Measurements from ENCODE around the gene SLC27A2.

The SLC27A2 gene

DNA sequence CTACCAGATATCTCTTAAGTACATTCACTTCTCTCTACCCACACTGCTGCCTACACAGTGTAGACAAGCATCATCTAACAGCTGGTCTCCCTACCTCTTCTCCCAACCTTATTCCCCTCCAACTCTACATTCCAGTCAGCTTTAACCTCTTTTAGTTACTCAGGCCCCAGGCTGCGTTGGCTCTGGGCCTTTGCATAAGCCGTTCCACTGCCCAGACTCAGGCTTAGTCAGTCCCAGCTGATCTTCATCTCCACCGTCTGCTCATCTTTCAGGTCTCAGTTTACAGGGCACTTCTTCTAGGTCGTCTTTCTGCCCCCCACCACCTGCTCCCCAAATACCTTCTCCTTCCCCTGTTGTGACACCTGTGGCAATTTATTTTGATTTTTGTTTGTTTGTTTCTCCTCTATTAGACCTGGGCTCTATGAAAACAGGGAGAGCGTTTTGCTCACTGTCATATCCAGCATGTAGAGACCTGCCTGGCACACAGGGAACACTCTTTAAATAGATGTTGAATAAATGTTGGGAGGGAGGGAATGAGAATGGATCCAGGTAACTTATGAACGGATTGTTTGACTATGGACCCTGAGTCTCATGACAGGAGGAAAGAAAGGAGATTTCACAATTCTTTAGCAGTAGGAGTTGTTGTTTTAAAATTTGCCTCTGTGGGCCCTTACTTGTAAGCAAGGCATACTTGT is 11.1 kb downstream of the SLC27A2 start:
- peaks cover 0 to 3% of the 10 kb centered on the region in 2 donors for H3K27me3 ChIP-seq
- H3K4me3 ChIP-seq = no peak overlapping the region
- no peak for DNase-seq
- intact Hi-C loops (cut with DNase I; ENCODE audit: low total_unique reads) = no loop called here
- H3K36me3 ChIP-seq = no peaks in the 10 kb centered on the region
- no peaks in the 10 kb centered on the region for H3K4me1 ChIP-seq
- H3K27ac ChIP-seq = no peak overlapping the region
- no peak for TF ChIP-seq CTCF (IDR thresholded peaks at IDR 0.05)
- no peaks in the 10 kb centered on the region for H3K9me3 ChIP-seq

- intact Hi-C loops (cut with DNase I; ENCODE audit: low total_unique reads) = no loop called here
- no peak overlapping the region for H3K4me3 ChIP-seq
- DNase-seq = no peak
- H3K4me1 ChIP-seq = no peaks in the 10 kb centered on the region
- H3K9me3 ChIP-seq = no peaks in the 10 kb centered on the region
- no peak overlapping the region for H3K27ac ChIP-seq
- TF ChIP-seq CTCF (IDR thresholded peaks at IDR 0.05) = no peak
- H3K27me3 ChIP-seq = no peaks in the 10 kb centered on the region
- no peaks in the 10 kb centered on the region for H3K36me3 ChIP-seq
Measured at GRCh38 chr15:50202003-50202402, 20.0 kb downstream of the SLC27A2 start.

- Histone ChIP-seq H3K27ac (no peak overlapping the region), H3K36me3 (no peaks in the 10 kb centered on the region), H3K4me1 (no peaks in the 10 kb centered on the region), H3K27me3 (no peaks in the 10 kb centered on the region), H3K4me3 (no peak overlapping the region), H3K9me3 (no peaks in the 10 kb centered on the region)
- intact Hi-C loops (cut with DNase I; ENCODE audit: low total_unique reads) = no loop called here
- no peak for TF ChIP-seq CTCF (IDR thresholded peaks at IDR 0.05)
- DNase-seq = no peak
Measured at GRCh38 chr15:50206020-50206419, 24.0 kb downstream of the SLC27A2 start.

DNA sequence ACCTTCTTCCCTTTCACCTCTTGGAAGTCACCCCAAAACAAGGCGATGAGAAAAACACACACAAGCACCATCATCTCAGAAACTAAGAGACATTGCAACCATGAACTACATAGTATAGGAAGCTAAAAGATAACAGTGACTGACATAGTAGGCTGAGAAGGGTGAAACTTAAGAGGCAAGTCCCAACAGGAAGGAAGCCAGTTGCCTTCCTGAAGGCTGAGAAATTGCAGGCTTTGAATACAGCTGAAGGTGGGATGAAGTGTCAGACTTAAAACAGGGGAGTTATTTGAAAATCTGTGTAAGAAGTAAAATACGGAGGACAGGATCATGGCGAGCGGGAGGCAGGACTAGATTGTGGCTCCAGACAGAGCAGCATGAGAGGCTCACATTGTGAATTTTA is 27.8 kb downstream of the SLC27A2 start:
- no peak for TF ChIP-seq CTCF (IDR thresholded peaks at IDR 0.05)
- intact Hi-C loops (cut with DNase I; ENCODE audit: low total_unique reads) = no loop called here
- DNase-seq = no peak
- Histone ChIP-seq H3K4me1 (no peaks in the 10 kb centered on the region), H3K27ac (no peak overlapping the region), H3K36me3 (no peaks in the 10 kb centered on the region), H3K9me3 (peaks cover 0 to 7% (median 0%) of the 10 kb centered on the region in 3 donors), H3K4me3 (no peak overlapping the region), H3K27me3 (no peaks in the 10 kb centered on the region)

DNA sequence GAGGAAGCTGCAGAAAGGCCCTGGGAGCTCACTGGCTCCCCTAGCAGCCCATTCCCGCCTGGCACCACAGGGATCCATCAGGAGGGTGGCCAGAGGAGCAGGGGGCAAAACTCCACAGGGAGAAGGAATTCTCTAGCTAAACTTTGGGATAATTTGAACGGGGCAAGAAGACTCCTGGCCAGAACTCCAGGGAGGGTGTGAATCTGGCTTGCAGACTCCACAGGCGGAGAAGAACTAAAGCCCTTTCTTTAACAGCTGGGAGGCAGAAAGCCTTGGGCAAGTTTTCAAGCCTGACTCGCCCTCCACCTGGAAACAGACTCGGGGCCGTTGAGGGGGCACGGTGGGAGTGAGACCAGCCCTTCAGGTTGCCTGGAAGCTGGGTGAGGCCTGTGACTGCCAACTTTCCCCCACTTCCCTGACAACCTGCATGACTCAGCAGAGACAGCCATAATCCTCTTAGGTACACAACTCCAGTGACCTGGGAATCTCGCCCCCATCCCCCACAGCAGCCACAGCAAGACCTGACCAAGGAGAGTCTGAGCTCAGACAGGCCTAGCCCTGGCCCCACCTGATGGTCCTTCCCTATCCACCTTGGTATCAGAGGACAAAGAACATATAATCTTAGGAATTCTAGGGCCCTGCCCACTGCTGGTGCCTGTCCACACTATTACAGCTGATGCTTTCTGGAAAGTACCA is 28.6 kb downstream of the SLC27A2 start:
- TF ChIP-seq CTCF (IDR thresholded peaks at IDR 0.05) = no peak
- H3K9me3 ChIP-seq = peaks cover 0 to 7% (median 0%) of the 10 kb centered on the region in 3 donors
- H3K27ac ChIP-seq = no peak overlapping the region
- no peak for DNase-seq
- H3K4me3 ChIP-seq = no peak overlapping the region
- no peaks in the 10 kb centered on the region for H3K36me3 ChIP-seq
- H3K4me1 ChIP-seq = no peaks in the 10 kb centered on the region
- no peaks in the 10 kb centered on the region for H3K27me3 ChIP-seq
- intact Hi-C loops (cut with DNase I; ENCODE audit: low total_unique reads) = no loop called here
